OCI-LY3 (cell line): Measurements from ENCODE around the gene FAM13B.
A peak's percentile ranks its signal among the peaks of the same experiment; 100 is the strongest.

Experiments
- H2AFZ ChIP-seq: fragments of 200-600, 300-600 bp; shearing (Covaris generic); 2 replicates; pipeline ENCODE4 v1.6.0; 2014; ENCODE audit warnings: antibody characterized with exemption, low read depth, low read length
- H3K27ac ChIP-seq: fragments of 200-600, 300-600 bp; sonication (generic); 2 replicates; pipeline ENCODE4 v1.5.1; 2014; ENCODE audit warnings: mild to moderate bottlenecking, low read length, moderate library complexity, mixed read lengths
- H3K27me3 ChIP-seq: fragments of 200-600, 300-600 bp; sonication (generic); 2 replicates; pipeline ENCODE4 v1.6.1; 2014; ENCODE audit warnings: low read depth, low read length, mixed read lengths
- H3K36me3 ChIP-seq: fragments of 200-600, 300-600 bp; sonication (generic); replicated peaks from 2 replicates; pipeline ENCODE3; 2014; ENCODE audit warnings: low read depth, low read length, mixed read lengths
- H3K4me1 ChIP-seq: fragments of 300-600, 200-600 bp; sonication (generic); 2 replicates; pipeline ENCODE4 v1.6.1; 2014; ENCODE audit warnings: low read length, mixed read lengths
- H3K4me2 ChIP-seq: fragments of 200-600, 300-600 bp; sonication (generic); 2 replicates; pipeline ENCODE4 v1.6.1; 2014; ENCODE audit warnings: low read length, mixed read lengths
- H3K4me3 ChIP-seq: fragments of 300-600, 200-600 bp; sonication (generic); 2 replicates; pipeline ENCODE4 v1.5.1; 2014; ENCODE audit warnings: antibody characterized with exemption, mild to moderate bottlenecking, low read length, moderate library complexity
- H3K79me2 ChIP-seq: fragments of 300-600, 200-600 bp; shearing (Covaris generic); 2 replicates; pipeline ENCODE4 v1.6.1; 2014; ENCODE audit warnings: mild to moderate bottlenecking, low read length, mixed read lengths
- H3K9ac ChIP-seq: fragments of 300-600, 200-600 bp; shearing (Covaris generic); 2 replicates; pipeline ENCODE4 v1.6.0; 2014; ENCODE audit warnings: mild to moderate bottlenecking, low read length, moderate library complexity
- H3K9me3 ChIP-seq: fragments of 200-600, 300-600 bp; shearing (Covaris generic); 2 replicates; pipeline ENCODE4 v1.6.1; 2014; ENCODE audit warnings: low read length, mixed read lengths; ENCODE audit not compliant: insufficient read depth
- H4K20me1 ChIP-seq: fragments of 200-600, 300-600 bp; sonication (generic); 2 replicates; pipeline ENCODE4 v1.6.1; 2016; ENCODE audit warnings: low read length, mixed read lengths; ENCODE audit not compliant: insufficient read depth
- EZH2phosphoT487 ChIP-seq: fragments of 200-600 bp; shearing (Covaris generic); IDR thresholded peaks from 2 replicates; pipeline ENCODE4 v1.6.1; 2018; ENCODE audit warnings: antibody characterized with exemption, mixed run types, low read depth
- TF ChIP-seq, protein P1 (sequence below): fragments of 200-600, 300-600 bp; sonication (generic); IDR thresholded peaks from 2 replicates; pipeline ENCODE4 v1.5.1; 2014; ENCODE audit warnings: antibody characterized with exemption, low read length, low read depth

FAM13B gene

DNA sequence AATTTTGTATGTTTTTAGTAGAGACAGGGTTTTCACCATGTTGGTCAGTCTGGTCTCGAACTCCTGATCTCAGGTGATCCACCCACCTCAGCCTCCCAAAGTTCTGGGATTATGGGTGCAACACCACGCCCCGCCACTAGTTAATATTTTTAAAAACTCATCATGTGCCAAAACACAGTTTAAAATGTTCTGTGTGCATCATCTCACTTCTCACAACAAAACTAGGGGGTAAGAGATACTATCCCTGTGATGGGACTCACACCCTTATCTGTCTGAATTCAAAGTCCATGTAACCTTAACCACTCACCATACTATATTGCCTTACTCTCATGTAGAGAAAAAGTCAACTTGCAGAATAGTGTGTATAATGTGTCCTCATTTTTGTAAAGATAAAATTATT, 141.0 kb downstream of the FAM13B start:
- Histone ChIP-seq H3K4me3 (no peak overlapping the region), H3K4me2 (no peak overlapping the region), H2AFZ (no peak overlapping the region), H3K9ac (no peak overlapping the region), H3K36me3 (no peaks in the 10 kb centered on the region), H3K27ac (no peak overlapping the region), H4K20me1 (no peaks in the 10 kb centered on the region), H3K9me3 (no peaks in the 10 kb centered on the region), H3K79me2 (peaks cover 4% of the 10 kb centered on the region; the same call in 1 of the 2 replicates), H3K27me3 (no peaks in the 10 kb centered on the region), H3K4me1 (peaks cover 12% of the 10 kb centered on the region)
- TF ChIP-seq, protein P1, sequence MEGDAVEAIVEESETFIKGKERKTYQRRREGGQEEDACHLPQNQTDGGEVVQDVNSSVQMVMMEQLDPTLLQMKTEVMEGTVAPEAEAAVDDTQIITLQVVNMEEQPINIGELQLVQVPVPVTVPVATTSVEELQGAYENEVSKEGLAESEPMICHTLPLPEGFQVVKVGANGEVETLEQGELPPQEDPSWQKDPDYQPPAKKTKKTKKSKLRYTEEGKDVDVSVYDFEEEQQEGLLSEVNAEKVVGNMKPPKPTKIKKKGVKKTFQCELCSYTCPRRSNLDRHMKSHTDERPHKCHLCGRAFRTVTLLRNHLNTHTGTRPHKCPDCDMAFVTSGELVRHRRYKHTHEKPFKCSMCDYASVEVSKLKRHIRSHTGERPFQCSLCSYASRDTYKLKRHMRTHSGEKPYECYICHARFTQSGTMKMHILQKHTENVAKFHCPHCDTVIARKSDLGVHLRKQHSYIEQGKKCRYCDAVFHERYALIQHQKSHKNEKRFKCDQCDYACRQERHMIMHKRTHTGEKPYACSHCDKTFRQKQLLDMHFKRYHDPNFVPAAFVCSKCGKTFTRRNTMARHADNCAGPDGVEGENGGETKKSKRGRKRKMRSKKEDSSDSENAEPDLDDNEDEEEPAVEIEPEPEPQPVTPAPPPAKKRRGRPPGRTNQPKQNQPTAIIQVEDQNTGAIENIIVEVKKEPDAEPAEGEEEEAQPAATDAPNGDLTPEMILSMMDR = no peak
- no peak for TF ChIP-seq EZH2phosphoT487

DNA sequence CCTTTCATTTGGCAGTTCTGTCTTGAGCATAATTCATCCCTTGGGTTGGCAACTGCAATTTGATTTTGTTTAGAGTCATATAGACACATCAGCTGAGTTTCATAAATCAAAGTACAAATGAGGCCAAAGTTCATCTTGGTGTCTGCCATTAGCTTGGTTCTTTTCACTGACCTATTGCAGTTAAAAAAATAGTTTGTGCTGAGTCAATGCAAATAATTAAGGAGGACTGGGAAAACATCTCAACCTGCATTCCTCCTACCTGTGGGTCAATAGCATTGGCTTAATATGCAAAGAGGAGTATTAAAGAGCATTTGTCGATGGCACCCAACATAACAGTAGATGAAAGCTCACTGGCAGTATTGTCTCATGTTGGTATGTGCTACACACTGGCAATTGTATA, 142.0 kb downstream of the FAM13B start:
- H3K27ac ChIP-seq = no peak overlapping the region
- peaks cover 4% of the 10 kb centered on the region; the same call in 1 of the 2 replicates for H3K79me2 ChIP-seq
- H3K9ac ChIP-seq = no peak overlapping the region
- H3K36me3 ChIP-seq = no peaks in the 10 kb centered on the region
- no peak overlapping the region for H2AFZ ChIP-seq
- H3K4me1 ChIP-seq = peaks cover 12% of the 10 kb centered on the region
- no peaks in the 10 kb centered on the region for H4K20me1 ChIP-seq
- TF ChIP-seq, protein P1 = no peak
- no peak for TF ChIP-seq EZH2phosphoT487
- H3K27me3 ChIP-seq = no peaks in the 10 kb centered on the region
- no peak overlapping the region for H3K4me2 ChIP-seq
- no peaks in the 10 kb centered on the region for H3K9me3 ChIP-seq
- no peak overlapping the region for H3K4me3 ChIP-seq

GRCh38 chr5:137888863-137889759, 143.8 kb downstream of the FAM13B start, which contains the start of gene PKD2L2:
Gene PKD2L2, plus strand, starts transcription at chr5:137889457. Its CDS starts 35 bp downstream, at chr5:137889492.
- no peaks in the 10 kb centered on the region for H3K27me3 ChIP-seq
- peaks cover 12% of the 10 kb centered on the region for H3K4me1 ChIP-seq
- peak within 1 kb of the TSS; percentile 66 for H3K27ac ChIP-seq
- H4K20me1 ChIP-seq = no peaks in the 10 kb centered on the region
- peaks cover 4% of the 10 kb centered on the region; the same call in 1 of the 2 replicates for H3K79me2 ChIP-seq
- peak within 1 kb of the TSS; percentile 99 for H3K9ac ChIP-seq
- peak within 1 kb of the TSS; percentile 99 for H2AFZ ChIP-seq
- H3K9me3 ChIP-seq = no peaks in the 10 kb centered on the region
- peak within 1 kb of the TSS; percentile 97 for H3K4me2 ChIP-seq
- peak within 1 kb of the TSS; percentile 99 for H3K4me3 ChIP-seq
- no peaks in the 10 kb centered on the region for H3K36me3 ChIP-seq
- TF ChIP-seq, protein P1 = peak; percentile 26
- no peak for TF ChIP-seq EZH2phosphoT487

DNA sequence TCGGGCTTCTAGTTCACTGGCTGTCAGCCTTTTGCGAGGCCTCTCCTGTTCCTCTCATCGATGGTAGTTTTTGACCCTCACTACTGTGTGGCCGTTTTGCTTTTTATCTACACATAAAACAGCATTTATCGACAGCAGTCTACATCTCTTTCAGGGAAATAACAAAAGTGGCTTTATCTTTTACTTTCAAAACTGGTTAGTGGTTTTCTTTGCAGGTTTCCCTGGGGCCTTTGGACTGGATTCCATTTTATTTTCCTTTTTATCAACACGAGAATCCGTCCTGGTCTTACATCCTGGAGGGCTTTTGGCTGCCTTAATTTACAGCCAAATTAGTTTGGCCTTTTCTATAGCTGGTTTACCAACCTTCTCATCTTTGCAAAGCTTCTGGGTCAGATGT, 144.4 kb downstream of the FAM13B start:
- TF ChIP-seq, protein P1 = no peak
- no peak for TF ChIP-seq EZH2phosphoT487
- Histone ChIP-seq H3K9me3 (no peaks in the 10 kb centered on the region), H3K27ac (peak overlapping the region; percentile 66), H3K79me2 (peaks cover 4% of the 10 kb centered on the region; the same call in 1 of the 2 replicates), H3K4me3 (peak overlapping the region; percentile 99), H3K27me3 (no peaks in the 10 kb centered on the region), H3K36me3 (no peaks in the 10 kb centered on the region), H3K4me2 (peak overlapping the region; percentile 82), H4K20me1 (no peaks in the 10 kb centered on the region), H2AFZ (peak overlapping the region; percentile 99), H3K9ac (peak overlapping the region; percentile 99), H3K4me1 (peaks cover 12% of the 10 kb centered on the region)
